ENCODE data around the gene ARF6.

DNA sequence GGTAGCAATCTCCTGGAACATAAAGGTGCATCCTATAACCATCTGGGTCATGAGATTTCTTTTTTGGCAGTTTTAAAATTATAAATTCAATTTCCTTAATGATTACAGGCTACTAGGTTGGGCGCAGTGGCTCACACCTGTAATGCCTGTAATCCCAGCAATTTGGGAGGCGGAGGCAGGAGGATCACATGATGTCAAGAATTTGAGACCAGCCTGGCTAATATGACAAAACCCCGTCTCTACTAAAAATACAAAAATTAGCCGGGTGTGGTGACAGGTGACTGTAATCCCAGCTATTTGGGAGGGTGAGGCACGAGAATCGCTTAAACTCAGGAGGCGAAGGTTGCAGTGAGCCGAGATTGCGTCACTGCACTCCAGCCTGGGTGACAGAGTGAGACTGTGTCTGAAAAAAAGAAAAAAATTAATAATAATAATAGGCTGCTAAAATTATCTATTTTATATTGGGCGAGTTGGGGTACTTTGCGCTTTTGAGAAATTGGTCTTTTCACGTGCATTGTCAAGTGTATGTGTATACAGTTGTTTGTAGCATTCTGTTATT is 17.2 kb upstream of the ARF6 start:
- TF ChIP-seq, protein P1, sequence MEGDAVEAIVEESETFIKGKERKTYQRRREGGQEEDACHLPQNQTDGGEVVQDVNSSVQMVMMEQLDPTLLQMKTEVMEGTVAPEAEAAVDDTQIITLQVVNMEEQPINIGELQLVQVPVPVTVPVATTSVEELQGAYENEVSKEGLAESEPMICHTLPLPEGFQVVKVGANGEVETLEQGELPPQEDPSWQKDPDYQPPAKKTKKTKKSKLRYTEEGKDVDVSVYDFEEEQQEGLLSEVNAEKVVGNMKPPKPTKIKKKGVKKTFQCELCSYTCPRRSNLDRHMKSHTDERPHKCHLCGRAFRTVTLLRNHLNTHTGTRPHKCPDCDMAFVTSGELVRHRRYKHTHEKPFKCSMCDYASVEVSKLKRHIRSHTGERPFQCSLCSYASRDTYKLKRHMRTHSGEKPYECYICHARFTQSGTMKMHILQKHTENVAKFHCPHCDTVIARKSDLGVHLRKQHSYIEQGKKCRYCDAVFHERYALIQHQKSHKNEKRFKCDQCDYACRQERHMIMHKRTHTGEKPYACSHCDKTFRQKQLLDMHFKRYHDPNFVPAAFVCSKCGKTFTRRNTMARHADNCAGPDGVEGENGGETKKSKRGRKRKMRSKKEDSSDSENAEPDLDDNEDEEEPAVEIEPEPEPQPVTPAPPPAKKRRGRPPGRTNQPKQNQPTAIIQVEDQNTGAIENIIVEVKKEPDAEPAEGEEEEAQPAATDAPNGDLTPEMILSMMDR (IDR thresholded peaks at IDR 0.05; ENCODE audit: low read depth, low read length) = no peak
- no peak for TF ChIP-seq EZH2phosphoT487 (IDR thresholded peaks at IDR 0.05; ENCODE audit: low read depth)
